ENCODE measurements around the gene CABCOCO1. TPM values are rescaled to one million over a fixed set of nuclear protein-coding genes. Genes with fewer than 3 reads are reported as not detected.

The CABCOCO1 gene
- polyA plus RNA-seq, 1 of the 3 experiments (the other 2 are of a cell fraction): 0.71 TPM

DNA sequence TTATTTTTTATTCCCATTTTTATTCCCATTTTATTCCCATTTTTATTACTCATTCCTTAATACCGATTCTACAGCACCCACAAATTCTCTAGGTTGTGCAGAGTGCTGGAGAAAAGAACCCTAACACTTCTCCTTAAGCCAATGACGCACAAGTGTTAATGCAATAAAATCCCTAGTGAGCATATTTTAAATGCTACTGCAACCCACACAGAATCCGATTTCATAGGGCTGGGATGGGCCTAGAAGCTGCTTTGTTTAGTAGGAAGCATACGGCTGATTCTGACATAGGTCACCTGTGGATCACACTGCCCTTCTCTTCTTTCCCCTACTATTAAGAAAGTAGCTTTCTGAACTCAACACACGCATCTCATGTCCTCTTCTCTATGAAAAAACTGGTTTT is 45.1 kb upstream of the CABCOCO1 start:
- Histone ChIP-seq H3K9me3 (no peaks in the 10 kb centered on the region), H3K36me3 (replicated peaks in 1 of 2; ENCODE audit: control insufficient read depth in 1 of 2, insufficient read depth in 2 of 2, low read length in 1 of 2) (no peaks in the 10 kb centered on the region), H3F3A (replicated peaks; ENCODE audit: insufficient read depth) (no peaks in the 10 kb centered on the region), H3K27ac (ENCODE audit: low read depth in 2 of 2, low read length in 1 of 2) (peak overlapping the region in 1 of 2 experiments; percentile 73; a peak in 1 of 4 replicates), H3K4me3 (ENCODE audit: low read depth in 2 of 2, low read length in 1 of 2) (no peak overlapping the region), H3K4me1 (ENCODE audit: control insufficient read depth in 1 of 2, insufficient read depth in 2 of 2, low read depth in 1 of 2, low read length in 1 of 2) (peaks cover 0 to 5% of the 10 kb centered on the region in 2 experiments; a peak in 2 of 4 replicates), H4K20me1 (ENCODE audit: insufficient read depth) (no peaks in the 10 kb centered on the region), H3K9ac (no peak overlapping the region), H3K4me2 (no peak overlapping the region), H2AFZ (ENCODE audit: low read depth) (no peak overlapping the region), H3K79me2 (ENCODE audit: insufficient read depth) (no peaks in the 10 kb centered on the region), H3K27me3 (ENCODE audit: insufficient read depth) (no peaks in the 10 kb centered on the region), H3K9me2 (no peaks in the 10 kb centered on the region)
- POLR2A ChIA-PET: no interaction called here
- TF ChIP-seq RAD21 (IDR thresholded peaks at IDR 0.05; ENCODE audit: low read length) (no peak), MEF2A (IDR thresholded peaks at IDR 0.05; ENCODE audit: borderline replicate concordance, low read depth) (no peak), JUND (IDR thresholded peaks at IDR 0.05) (no peak), GATA2 (CRISPR knock-in tag; IDR thresholded peaks at IDR 0.05) (no peak), EZH2phosphoT487 (IDR thresholded peaks at IDR 0.05; ENCODE audit: borderline replicate concordance, low read depth) (no peak), MXI1 (IDR thresholded peaks at IDR 0.05; ENCODE audit: low read depth, low read length) (no peak), POLR2AphosphoS5 (IDR thresholded peaks at IDR 0.05; ENCODE audit: low read depth, low read length) (no peak), FOSL2 (IDR thresholded peaks at IDR 0.05; ENCODE audit: borderline replicate concordance, low read depth) (no peak), RCOR1 (IDR thresholded peaks at IDR 0.05; ENCODE audit: low read length) (no peak)
- TF ChIP-seq, protein P1, sequence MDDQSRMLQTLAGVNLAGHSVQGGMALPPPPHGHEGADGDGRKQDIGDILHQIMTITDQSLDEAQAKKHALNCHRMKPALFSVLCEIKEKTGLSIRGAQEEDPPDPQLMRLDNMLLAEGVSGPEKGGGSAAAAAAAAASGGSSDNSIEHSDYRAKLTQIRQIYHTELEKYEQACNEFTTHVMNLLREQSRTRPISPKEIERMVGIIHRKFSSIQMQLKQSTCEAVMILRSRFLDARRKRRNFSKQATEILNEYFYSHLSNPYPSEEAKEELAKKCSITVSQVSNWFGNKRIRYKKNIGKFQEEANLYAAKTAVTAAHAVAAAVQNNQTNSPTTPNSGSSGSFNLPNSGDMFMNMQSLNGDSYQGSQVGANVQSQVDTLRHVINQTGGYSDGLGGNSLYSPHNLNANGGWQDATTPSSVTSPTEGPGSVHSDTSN (IDR thresholded peaks at IDR 0.05): no peak
- CTCF ChIA-PET: interaction anchor here (1.0 kb wide), 1 partner anchor 9 kb away, joined by 3 read pairs; no protein-coding TSS in a partner anchor
- 87% methylated on average over 5 of the region's 5 CpGs for WGBS (ENCODE audit: low lambda C conversion rate)
- DNase-seq: no peak

DNA sequence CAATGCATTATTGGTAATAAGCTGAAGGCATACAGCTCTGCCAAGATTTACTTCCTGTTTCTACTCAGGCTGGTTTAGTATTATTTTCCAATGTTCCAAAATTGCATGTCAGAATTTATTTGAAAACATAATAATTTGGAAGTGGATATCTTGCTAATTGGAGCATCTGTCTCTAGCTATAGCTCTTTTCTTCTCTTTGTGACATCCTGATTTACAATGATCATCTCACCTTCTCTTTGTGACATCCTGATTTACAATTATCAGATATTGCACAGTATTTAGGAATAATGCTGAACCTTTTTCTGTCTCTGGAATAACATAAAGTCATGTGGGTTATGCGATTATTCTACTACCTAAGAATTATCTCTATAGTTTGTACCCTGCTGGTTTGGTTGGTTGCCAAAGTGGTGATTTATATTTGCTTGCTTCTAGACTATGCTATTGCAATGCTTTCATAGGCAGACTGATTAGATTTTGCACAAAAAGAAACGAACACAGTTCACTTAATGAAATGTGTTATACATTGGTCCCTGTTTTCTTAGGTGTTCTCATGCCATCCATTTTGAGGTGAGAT is 44.3 kb upstream of the CABCOCO1 start:
- H3K27ac ChIP-seq (ENCODE audit: low read depth in 2 of 2, low read length in 1 of 2): peak overlapping the region in 1 of 2 experiments; percentile 73; a peak in 2 of 4 replicates
- CTCF ChIA-PET: interaction anchor here (1.2 kb wide), 1 partner anchor 202 kb away, joined by 3 read pairs; no protein-coding TSS in a partner anchor
- H3K9ac ChIP-seq: no peak overlapping the region
- peaks cover 0 to 5% of the 10 kb centered on the region in 2 experiments; a peak in 2 of 4 replicates for H3K4me1 ChIP-seq (ENCODE audit: control insufficient read depth in 1 of 2, insufficient read depth in 2 of 2, low read depth in 1 of 2, low read length in 1 of 2)
- TF ChIP-seq EP300 (IDR thresholded peaks at IDR 0.05; ENCODE audit: borderline replicate concordance in 1 of 2, low read depth in 1 of 2, low read length in 1 of 2) (peak in 1 of 2 experiments; percentile 60; a peak in 2 of 4 replicates), SMC3 (IDR thresholded peaks at IDR 0.05; ENCODE audit: low read depth, low read length) (no peak)
- H3F3A ChIP-seq (replicated peaks; ENCODE audit: insufficient read depth): no peaks in the 10 kb centered on the region
- no peaks in the 10 kb centered on the region for H3K27me3 ChIP-seq (ENCODE audit: insufficient read depth)
- H3K9me3 ChIP-seq: no peaks in the 10 kb centered on the region
- H2AFZ ChIP-seq (ENCODE audit: low read depth): no peak overlapping the region; the same call in 1 of the 2 replicates
- H4K20me1 ChIP-seq (ENCODE audit: insufficient read depth): no peaks in the 10 kb centered on the region
- H3K4me2 ChIP-seq: no peak overlapping the region
- no peak overlapping the region for H3K4me3 ChIP-seq (ENCODE audit: low read depth in 2 of 2, low read length in 1 of 2)
- no peaks in the 10 kb centered on the region for H3K9me2 ChIP-seq
- WGBS (ENCODE audit: low lambda C conversion rate): 21% methylated on average over 2 of the region's 2 CpGs
- POLR2A ChIA-PET: no interaction called here
- H3K36me3 ChIP-seq (replicated peaks in 1 of 2; ENCODE audit: control insufficient read depth in 1 of 2, insufficient read depth in 2 of 2, low read length in 1 of 2): no peaks in the 10 kb centered on the region
- H3K79me2 ChIP-seq (ENCODE audit: insufficient read depth): no peaks in the 10 kb centered on the region
- DNase-seq: no peak
